T-helper 1 cell treated with Interleukin-12 subunit alpha and Interleukin-12 subunit beta and Interleukin-4 antibody, amounts not matched to agents 30 μg/mL and 1 μg/mL, for 36 hours (primary cell): ENCODE measurements around the gene KIF18A.
"Not testable (repeated sequence)": the region's sequence is repeated elsewhere in the genome, so short reads cannot be mapped to it uniquely, and the experiment has no call there.

Experiments
- H3K27ac Mint-ChIP-seq: one replicate; pipeline ENCODE4 v1.8.0; 2021; ENCODE audit warnings: mild to moderate bottlenecking, mixed read lengths
- H3K27me3 Mint-ChIP-seq: one replicate; pipeline ENCODE4 v1.8.0; 2021; ENCODE audit warnings: low read depth, mixed read lengths
- H3K36me3 Mint-ChIP-seq: one replicate; pipeline ENCODE4 v1.8.0; 2021; ENCODE audit warnings: low read depth, mixed read lengths
- H3K4me1 Mint-ChIP-seq: one replicate; pipeline ENCODE4 v1.8.0; 2021; ENCODE audit warnings: low read depth, mixed read lengths
- H3K4me3 Mint-ChIP-seq: one replicate; pipeline ENCODE4 v1.8.0; 2021; ENCODE audit warnings: mild to moderate bottlenecking, moderate library complexity, mixed read lengths
- H3K9me3 Mint-ChIP-seq: one replicate; pipeline ENCODE4 v1.8.0; 2021; ENCODE audit warnings: mixed read lengths

KIF18A gene

GRCh38 chr11:28117712-28118111 lies 9.8 kb upstream of the KIF18A start:
- Mint-ChIP-seq H3K36me3 (peaks cover 8% of the 10 kb centered on the region), H3K27me3 (no peaks in the 10 kb centered on the region), H3K4me3 (no peak overlapping the region), H3K4me1 (peaks cover 14% of the 10 kb centered on the region), H3K9me3 (no peaks in the 10 kb centered on the region), H3K27ac (no peak overlapping the region)

GRCh38 chr11:28114731-28115130 lies 6.8 kb upstream of the KIF18A start:
- Mint-ChIP-seq H3K4me1 (peaks cover 31% of the 10 kb centered on the region), H3K36me3 (peaks cover 8% of the 10 kb centered on the region), H3K27me3 (no peaks in the 10 kb centered on the region), H3K4me3 (no peak overlapping the region), H3K9me3 (no peaks in the 10 kb centered on the region), H3K27ac (no peak overlapping the region)

- Mint-ChIP-seq H3K9me3 (no peaks in the 10 kb centered on the region), H3K27me3 (no peaks in the 10 kb centered on the region), H3K27ac (no peak overlapping the region), H3K4me3 (no peak overlapping the region), H3K4me1 (peaks cover 36% of the 10 kb centered on the region), H3K36me3 (peaks cover 8% of the 10 kb centered on the region)
Observed at GRCh38 chr11:28114116-28114515, 6.2 kb upstream of the KIF18A start.

- no peaks in the 10 kb centered on the region for H3K9me3 Mint-ChIP-seq
- peaks cover 47% of the 10 kb centered on the region for H3K4me1 Mint-ChIP-seq
- H3K27ac Mint-ChIP-seq, result peak overlapping the region; percentile 99
- H3K4me3 Mint-ChIP-seq, result peak overlapping the region; percentile 98
- peaks cover 4% of the 10 kb centered on the region for H3K36me3 Mint-ChIP-seq
- no peaks in the 10 kb centered on the region for H3K27me3 Mint-ChIP-seq
Observed at GRCh38 chr11:28110821-28111200, 2.9 kb upstream of the KIF18A start.

GRCh38 chr11:28110108-28110820 lies 2.3 kb upstream of the KIF18A start:
- peaks cover 52% of the 10 kb centered on the region for H3K4me1 Mint-ChIP-seq
- H3K27me3 Mint-ChIP-seq, result no peaks in the 10 kb centered on the region
- H3K36me3 Mint-ChIP-seq, result peaks cover 4% of the 10 kb centered on the region
- H3K4me3 Mint-ChIP-seq, result peak overlapping the region; percentile 98
- peak overlapping the region; percentile 99 for H3K27ac Mint-ChIP-seq
- no peaks in the 10 kb centered on the region for H3K9me3 Mint-ChIP-seq

- H3K4me3 Mint-ChIP-seq, result peak overlapping the region; percentile 98
- peaks cover 4% of the 10 kb centered on the region for H3K36me3 Mint-ChIP-seq
- peaks cover 53% of the 10 kb centered on the region for H3K4me1 Mint-ChIP-seq
- H3K9me3 Mint-ChIP-seq, result no peaks in the 10 kb centered on the region
- H3K27ac Mint-ChIP-seq, result peak overlapping the region; percentile 99
- no peaks in the 10 kb centered on the region for H3K27me3 Mint-ChIP-seq
Observed at GRCh38 chr11:28108958-28109357, 1.0 kb upstream of the KIF18A start.

GRCh38 chr11:28107191-28107749 lies 686 bp downstream of the KIF18A start:
- Mint-ChIP-seq H3K9me3 (no peaks in the 10 kb centered on the region), H3K4me3 (peak overlapping the region; percentile 98), H3K27ac (peak overlapping the region; percentile 99), H3K4me1 (peaks cover 53% of the 10 kb centered on the region), H3K36me3 (peaks cover 4% of the 10 kb centered on the region), H3K27me3 (no peaks in the 10 kb centered on the region)

- Mint-ChIP-seq H3K27ac (peak overlapping the region; percentile 77), H3K9me3 (no peaks in the 10 kb centered on the region), H3K27me3 (no peaks in the 10 kb centered on the region), H3K36me3 (peaks cover 5% of the 10 kb centered on the region), H3K4me1 (peaks cover 47% of the 10 kb centered on the region), H3K4me3 (peak overlapping the region; percentile 98)
Observed at GRCh38 chr11:28106353-28107043, 1.5 kb downstream of the KIF18A start.

- Mint-ChIP-seq H3K27me3 (no peaks in the 10 kb centered on the region), H3K36me3 (peaks cover 5% of the 10 kb centered on the region), H3K4me1 (peaks cover 42% of the 10 kb centered on the region), H3K4me3 (peak overlapping the region; percentile 98), H3K27ac (peak overlapping the region; percentile 77), H3K9me3 (no peaks in the 10 kb centered on the region)
Observed at GRCh38 chr11:28105869-28106268, 2.1 kb downstream of the KIF18A start.

GRCh38 chr11:28104984-28105383 lies 3.0 kb downstream of the KIF18A start:
- no peaks in the 10 kb centered on the region for H3K9me3 Mint-ChIP-seq
- H3K4me3 Mint-ChIP-seq, result no peak overlapping the region
- peaks cover 38% of the 10 kb centered on the region for H3K4me1 Mint-ChIP-seq
- H3K36me3 Mint-ChIP-seq, result peaks cover 5% of the 10 kb centered on the region
- H3K27me3 Mint-ChIP-seq, result no peaks in the 10 kb centered on the region
- H3K27ac Mint-ChIP-seq, result no peak overlapping the region

GRCh38 chr11:28104425-28104824 lies 3.5 kb downstream of the KIF18A start:
- no peak overlapping the region for H3K4me3 Mint-ChIP-seq

GRCh38 chr11:28102300-28102699 lies 5.7 kb downstream of the KIF18A start:
- H3K9me3 Mint-ChIP-seq, H3K27me3 Mint-ChIP-seq, H3K4me3 Mint-ChIP-seq, H3K27ac Mint-ChIP-seq, H3K36me3 Mint-ChIP-seq: not testable (repeated sequence)
- peaks cover 27% of the 10 kb centered on the region for H3K4me1 Mint-ChIP-seq

More at GRCh38 chr11:28104425-28104824, 3.5 kb downstream of the KIF18A start:
- no peaks in the 10 kb centered on the region for H3K9me3 Mint-ChIP-seq
- H3K36me3 Mint-ChIP-seq, result peaks cover 5% of the 10 kb centered on the region
- H3K4me1 Mint-ChIP-seq, result peaks cover 37% of the 10 kb centered on the region
- no peaks in the 10 kb centered on the region for H3K27me3 Mint-ChIP-seq
- peak overlapping the region; percentile 43 for H3K27ac Mint-ChIP-seq

- H3K9me3 Mint-ChIP-seq, result no peaks in the 10 kb centered on the region
- H3K4me1 Mint-ChIP-seq, result peaks cover 24% of the 10 kb centered on the region
- H3K27me3 Mint-ChIP-seq, result no peaks in the 10 kb centered on the region
- H3K4me3 Mint-ChIP-seq, result no peak overlapping the region
- no peak overlapping the region for H3K27ac Mint-ChIP-seq
- peaks cover 8% of the 10 kb centered on the region for H3K36me3 Mint-ChIP-seq
Observed at GRCh38 chr11:28100665-28101064, 7.3 kb downstream of the KIF18A start.

GRCh38 chr11:28099715-28100114 lies 8.2 kb downstream of the KIF18A start:
- H3K4me3 Mint-ChIP-seq, result no peak overlapping the region
- peaks cover 26% of the 10 kb centered on the region for H3K4me1 Mint-ChIP-seq
- peaks cover 17% of the 10 kb centered on the region for H3K36me3 Mint-ChIP-seq
- H3K27ac Mint-ChIP-seq, result no peak overlapping the region
- H3K9me3 Mint-ChIP-seq, result no peaks in the 10 kb centered on the region
- no peaks in the 10 kb centered on the region for H3K27me3 Mint-ChIP-seq

GRCh38 chr11:28098257-28098656 lies 9.7 kb downstream of the KIF18A start:
- peaks cover 21% of the 10 kb centered on the region for H3K4me1 Mint-ChIP-seq
- H3K36me3 Mint-ChIP-seq, result peaks cover 17% of the 10 kb centered on the region
- no peaks in the 10 kb centered on the region for H3K9me3 Mint-ChIP-seq
- H3K4me3 Mint-ChIP-seq, result no peak overlapping the region
- no peaks in the 10 kb centered on the region for H3K27me3 Mint-ChIP-seq
- H3K27ac Mint-ChIP-seq, result no peak overlapping the region
